NB4 (cell line): ENCODE data around the gene HNRNPCL1.

Experiments used
- CTCF ChIP-seq: IDR thresholded peaks from one replicate; pipeline ENCODE4 v1.5.1; 2012; ENCODE audit warnings: low read depth, low read length
- MYC ChIP-seq: IDR thresholded peaks from 2 replicates; pipeline ENCODE4 v1.6.1; 2011; ENCODE audit warnings: low read depth, low read length
- POLR2A ChIP-seq: IDR thresholded peaks from 2 replicates; pipeline ENCODE4 v1.6.1; 2011; ENCODE audit warnings: mild to moderate bottlenecking; ENCODE audit not compliant: insufficient read length; ENCODE audit errors: extremely low read depth
- TF ChIP-seq, protein P1 (sequence below): IDR thresholded peaks from 2 replicates; pipeline ENCODE4 v1.6.1; 2011; ENCODE audit warnings: low read depth, low read length

DNA sequence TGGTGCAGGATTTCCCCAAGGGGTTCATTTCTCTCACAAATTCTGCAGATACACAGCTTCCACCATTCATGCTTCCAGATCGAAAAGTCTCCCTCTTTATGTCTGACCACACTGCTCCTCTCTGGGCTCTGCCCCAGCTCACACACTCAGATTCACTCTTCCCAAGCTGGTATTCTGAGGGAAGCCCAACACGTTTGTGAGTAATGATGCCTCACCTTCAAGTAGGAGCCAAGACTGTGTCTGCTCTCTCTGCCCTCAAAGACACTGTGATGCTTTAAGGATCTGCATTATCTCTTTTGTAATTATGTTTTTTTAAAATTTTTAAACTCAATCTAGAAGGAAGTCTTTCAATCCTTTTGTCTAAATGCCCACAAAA, 37.1 kb downstream of the HNRNPCL1 start:
- TF ChIP-seq CTCF: no peak
- no peak for TF ChIP-seq POLR2A
- TF ChIP-seq, protein P1, sequence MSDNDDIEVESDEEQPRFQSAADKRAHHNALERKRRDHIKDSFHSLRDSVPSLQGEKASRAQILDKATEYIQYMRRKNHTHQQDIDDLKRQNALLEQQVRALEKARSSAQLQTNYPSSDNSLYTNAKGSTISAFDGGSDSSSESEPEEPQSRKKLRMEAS: no peak
- no peak for TF ChIP-seq MYC
